HG02798 (cell line): ENCODE data around the gene RAB36.

Source experiments
- ATAC-seq: cut with Tn5 transposase; IDR thresholded peaks from one replicate; pipeline ENCODE4 v1.9.1; 2021; ENCODE audit warnings: mild to moderate bottlenecking; ENCODE audit not compliant: unreplicated experiment, poor library complexity

The RAB36 gene

DNA sequence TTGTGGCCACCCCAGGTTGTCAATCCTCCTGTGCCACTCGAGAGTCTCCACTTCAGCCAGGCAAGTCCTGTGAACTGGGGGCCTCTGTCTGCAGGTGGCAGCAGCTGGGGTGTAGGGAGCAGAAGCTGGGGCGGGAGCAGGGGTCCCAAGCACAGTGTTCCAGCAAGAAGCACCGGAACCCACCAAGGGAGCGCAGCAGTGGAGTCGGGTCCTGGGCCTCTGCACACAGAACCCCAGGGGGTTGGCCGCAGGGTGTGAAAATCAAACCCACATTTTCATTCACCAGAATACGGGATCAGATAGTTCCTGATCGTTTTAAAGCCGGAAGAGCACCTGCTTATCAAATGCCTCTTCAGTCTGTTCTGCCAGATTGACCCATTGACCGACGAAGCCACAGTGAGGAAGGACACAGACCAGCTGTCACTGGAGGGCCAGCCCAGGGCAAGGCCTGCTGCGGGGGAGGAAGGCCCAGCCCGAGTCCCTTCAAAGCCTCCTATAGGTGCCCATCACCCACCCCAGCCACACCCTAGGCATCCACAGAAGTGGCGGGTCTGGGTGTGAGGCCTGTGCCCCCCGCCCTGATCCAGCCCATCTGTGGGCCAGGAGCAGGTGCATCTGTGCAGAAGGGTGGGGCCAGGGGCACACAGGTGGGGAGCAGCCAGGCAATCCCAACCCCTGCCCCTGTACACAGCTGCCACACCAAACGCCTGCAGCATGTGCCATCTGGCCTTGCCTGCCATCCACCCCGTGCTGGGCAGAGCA, 37.6 kb upstream of the RAB36 start:
- ATAC-seq: no peak

DNA sequence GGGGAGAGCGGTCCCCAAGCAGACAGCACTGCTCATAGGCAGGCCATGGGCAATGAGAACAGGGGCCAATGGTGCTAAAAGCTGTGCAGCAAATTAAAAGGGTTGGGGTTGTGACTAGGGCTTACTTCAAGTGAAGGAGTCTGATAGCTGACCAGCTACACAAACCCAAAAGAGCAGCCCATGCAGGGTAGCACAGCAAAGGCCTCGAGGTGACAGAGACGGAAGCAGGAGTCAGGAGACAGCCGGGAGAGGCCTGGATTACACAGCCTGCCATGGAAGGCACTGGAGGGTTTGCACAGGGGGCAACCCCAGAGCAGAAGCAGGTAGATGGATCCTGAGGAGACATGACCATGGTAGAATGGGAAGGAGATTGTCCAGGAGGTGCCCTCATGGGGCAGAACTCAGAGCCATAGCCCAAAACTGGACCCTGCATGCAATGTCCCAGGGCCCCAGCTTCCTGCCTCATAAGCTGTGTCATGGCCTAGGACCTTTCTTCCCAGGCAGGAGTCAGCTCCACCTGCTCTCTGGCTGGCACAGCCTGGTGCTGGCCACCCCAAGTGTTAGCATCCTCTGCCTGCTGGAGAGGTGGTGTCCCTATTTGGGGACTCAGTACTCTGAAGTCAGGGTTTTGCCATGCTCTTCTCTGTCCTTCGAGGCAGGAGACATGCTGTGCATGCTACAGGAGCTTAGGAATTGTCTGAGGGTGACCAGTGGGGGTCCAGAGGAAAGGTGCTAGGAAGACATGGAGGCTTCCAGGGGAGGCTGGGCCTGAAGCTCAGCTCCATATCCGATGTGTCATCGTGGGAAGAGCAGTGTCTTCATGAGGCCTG, 36.8 kb upstream of the RAB36 start:
- no peak for ATAC-seq

DNA sequence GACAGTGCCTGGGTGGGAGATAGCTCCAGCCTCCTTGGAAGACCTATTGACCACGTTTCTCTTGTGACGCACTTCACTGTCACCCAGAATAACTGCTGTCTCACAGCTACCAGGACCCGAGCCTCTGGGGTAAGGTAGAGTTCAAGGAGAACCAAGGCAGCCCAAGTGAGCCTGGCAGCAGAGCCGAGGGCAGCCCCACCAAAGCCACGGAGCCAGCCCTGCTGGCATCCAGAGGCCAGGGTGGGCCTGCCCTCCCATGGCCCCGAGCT, 36.3 kb upstream of the RAB36 start:
- no peak for ATAC-seq

DNA sequence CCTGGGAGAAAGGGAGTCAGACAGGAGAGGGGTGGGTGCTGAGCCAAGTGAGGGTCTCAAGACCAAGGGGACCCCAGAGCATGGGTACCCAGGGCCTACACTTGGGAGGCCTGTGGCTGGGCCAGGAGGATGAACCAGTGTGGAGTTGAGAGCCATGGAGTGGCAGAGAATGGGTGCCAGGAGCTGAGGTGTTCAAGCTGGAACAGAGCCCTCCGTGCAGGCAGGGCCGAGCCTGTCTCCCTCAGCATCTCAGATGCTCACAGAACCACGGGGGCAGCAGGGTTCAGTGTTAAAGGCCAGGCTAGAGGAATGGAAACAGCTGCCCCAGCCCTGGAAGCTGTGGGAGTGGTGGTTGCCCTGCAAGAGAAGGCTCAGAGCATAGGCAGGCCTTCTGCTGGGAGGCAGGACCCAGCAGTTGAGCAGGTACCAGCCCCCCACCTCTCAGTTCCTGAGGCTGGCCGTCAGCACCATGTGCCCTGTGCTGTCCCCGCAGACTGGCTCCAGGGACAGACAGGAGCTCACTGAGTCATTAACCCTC, 35.8 kb upstream of the RAB36 start:
- ATAC-seq: no peak

DNA sequence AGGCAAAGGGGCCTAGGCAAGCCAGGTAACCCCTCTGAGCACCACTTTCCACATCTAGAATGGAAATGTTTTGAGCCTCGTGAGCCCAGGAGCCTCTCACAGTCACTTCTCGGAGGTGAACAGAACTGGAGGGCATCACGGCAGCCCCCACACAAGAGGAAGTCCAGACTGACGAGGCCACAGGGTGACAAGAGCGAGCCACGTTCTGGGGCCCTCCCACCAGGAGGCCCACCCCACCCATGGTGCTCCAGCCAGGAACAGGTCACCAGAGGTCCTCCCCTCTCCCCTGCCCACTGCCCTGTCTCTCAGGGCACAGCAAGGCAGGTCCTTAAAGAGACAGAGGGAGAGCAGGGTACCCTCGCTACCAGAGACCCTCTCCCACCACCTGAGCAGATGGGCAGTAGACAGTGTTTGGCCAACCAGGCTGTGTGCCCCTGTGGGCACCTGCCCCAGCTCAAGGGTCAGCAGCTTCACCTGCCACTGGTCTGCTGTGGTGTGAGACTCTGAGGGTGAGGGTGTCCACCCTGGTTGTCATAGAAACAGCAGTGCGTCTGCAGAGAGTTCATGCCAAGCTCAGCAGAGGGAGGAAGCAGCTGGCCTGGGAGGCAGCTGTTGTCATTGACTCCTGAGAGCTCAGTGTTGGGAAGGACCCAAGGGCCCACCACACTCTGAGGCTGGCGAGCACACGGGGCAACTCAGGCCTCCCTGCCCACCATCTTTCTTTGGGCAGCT, 34.9 kb upstream of the RAB36 start:
- no peak for ATAC-seq

DNA sequence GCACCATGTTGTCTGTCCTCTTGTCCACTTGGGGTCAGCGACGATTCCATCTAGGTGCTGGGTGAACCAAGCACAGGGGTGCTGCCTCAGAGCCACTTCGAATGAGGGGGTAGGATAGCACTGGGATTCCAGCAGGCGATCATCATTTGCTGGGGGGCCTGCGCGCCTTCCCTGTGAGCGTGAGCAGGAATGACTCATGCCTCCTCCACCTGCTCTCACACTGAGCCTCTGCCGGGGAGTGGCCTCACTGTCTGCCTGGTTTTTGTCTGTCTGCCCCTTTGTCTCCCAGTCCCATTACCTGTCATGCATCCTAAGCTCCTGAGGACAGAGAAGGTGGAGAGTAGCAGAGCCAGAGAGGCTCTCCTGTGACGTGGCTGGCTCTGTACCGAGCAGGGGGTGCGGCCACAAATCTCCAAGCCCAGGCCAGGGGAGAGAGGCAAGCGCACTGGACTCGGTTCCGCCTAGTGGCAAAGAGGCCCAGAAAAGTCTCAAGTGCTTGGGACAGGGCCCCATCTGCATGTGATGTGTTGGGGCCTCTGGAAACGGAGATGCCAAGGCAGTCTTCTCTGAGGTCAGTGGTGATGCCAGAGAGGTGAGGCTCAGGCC, 34.3 kb upstream of the RAB36 start:
- ATAC-seq: no peak

DNA sequence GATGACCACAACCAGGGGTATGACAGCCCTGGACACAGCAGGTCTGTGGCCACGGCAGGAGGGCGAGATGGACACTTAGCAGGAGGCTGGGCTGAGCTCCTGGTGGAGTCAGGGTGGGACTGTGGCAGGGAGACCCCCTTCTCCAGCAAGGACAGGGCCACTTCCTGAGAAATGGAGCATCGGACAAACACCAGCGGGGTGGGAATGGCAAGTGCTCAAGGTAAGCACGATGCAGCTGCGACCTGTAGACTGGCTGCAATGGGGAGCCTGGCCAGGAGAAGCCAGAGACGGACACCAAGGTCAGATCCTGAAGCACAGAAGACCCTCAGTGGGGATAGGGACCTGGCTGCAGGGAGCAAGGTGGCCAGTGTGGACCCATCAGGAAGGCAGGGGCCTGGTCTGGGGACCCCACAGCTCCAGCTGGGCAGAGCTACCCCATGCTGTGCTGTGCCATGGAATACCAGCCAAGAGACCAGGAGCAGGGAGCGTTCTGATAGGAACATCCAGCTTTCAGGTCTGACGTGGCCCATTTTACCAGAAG, 32.7 kb upstream of the RAB36 start:
- ATAC-seq: no peak

DNA sequence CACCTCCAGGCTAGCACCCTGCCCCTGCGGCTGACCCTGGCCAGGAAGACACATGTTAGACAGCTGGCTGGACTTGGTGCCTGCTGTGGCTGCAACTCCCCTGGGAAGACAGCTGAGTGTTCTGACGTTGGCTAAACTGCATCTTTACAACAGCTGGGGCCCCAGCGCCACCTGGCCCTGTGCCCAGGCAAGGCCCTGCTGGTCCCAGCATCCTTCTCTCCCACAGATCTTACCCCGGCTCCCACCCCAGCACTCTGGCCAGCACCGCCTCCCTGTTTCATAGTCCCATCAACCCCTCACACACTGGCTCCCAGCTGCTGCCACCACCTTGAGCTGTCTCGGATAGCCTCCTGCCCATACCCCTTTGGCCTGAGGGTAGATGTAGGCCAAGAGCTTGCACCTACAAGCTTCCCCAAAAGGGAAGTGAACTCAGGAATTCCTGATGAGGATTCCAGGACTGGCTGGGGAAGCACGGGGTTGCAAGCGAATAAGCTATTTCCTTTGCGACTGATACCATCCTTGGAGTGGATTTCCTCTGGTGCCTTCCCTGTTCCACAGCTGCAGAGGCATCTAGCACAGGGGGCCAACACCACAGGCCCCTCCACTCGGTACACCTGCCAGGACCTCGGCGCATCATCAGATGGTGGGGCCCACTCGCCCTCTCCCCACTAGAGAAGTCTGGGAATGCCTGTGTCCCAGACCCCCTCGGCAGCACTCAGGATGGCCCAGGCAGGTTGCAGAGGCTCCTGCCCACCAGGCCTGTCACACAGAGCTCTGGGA, 32.0 kb upstream of the RAB36 start:
- ATAC-seq: no peak

DNA sequence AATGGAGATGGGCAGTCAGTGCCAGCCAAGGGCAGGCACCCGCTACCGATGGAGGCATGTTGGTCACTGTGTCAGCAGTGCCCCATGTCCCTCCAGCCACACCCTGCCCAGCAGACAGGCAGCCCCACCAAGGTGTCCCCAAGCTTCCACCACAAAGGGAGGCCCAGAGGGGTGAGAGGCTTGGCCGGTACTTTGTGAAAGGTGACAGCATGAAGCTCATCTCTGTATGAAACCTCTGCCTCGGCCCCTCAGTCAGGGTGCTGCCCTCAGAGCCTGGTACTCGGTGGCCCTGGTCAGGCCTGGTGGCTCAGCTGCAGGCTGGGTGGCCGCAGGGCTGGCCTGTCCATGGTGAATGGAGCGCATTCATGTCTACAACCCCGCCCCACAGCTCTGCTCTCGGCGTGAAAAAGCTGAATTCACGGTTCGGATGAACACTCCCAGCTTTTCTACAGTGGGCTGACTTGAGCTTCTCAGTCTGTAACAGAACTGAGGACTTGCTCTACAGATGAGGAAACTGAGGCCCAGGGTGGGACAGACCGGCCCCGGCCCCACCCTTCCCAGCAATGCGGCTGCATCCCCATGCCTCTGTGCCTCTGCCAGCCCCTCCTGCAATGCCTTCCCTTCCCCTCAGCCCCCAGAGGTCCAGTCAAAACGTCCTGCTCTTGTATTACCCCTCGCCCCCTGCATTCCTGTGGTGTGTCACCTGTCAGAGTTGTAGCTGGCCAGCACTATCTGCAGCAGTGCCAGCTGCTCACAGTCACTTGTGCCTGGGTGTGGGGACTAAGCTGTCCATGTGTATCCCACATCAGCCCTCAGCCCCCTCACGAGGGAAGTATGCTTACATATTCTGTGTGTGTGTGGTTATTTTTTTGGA, 31.2 kb upstream of the RAB36 start:
- no peak for ATAC-seq

DNA sequence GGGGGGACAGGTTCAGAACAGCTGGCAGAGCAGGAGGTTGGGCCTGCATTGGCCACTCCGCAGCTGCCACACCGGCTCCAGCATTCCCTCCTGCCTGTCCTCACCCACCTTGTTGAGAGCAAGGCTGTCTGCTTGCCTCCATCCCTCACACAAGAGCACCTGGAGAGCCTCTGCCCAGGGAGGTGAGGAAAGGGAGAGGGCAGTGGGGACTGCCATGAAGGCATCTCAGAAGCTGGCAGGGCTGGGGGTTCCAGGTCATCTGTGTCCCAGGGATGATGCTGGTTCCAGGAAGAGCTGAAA, 30.6 kb upstream of the RAB36 start:
- no peak for ATAC-seq

DNA sequence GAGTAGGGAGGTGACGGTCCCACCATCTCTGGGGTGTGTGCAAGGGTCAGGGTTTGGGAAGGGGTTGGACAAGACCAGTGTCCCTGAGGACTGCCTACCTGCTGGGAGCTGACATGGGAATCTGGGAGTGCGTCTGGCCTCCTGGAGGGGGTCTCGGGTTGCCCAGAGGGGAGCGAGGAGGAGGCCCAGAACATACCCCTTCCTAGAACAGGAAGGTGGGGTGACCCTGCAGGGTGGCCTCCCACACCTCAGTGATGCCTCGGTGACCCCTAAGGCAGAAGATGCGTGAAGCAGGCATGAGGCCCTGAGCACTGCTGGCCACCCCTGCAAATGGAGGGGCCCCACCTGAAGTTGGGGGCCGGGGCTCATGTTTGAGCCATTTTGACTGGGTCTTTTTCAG, 29.9 kb upstream of the RAB36 start:
- no peak for ATAC-seq

DNA sequence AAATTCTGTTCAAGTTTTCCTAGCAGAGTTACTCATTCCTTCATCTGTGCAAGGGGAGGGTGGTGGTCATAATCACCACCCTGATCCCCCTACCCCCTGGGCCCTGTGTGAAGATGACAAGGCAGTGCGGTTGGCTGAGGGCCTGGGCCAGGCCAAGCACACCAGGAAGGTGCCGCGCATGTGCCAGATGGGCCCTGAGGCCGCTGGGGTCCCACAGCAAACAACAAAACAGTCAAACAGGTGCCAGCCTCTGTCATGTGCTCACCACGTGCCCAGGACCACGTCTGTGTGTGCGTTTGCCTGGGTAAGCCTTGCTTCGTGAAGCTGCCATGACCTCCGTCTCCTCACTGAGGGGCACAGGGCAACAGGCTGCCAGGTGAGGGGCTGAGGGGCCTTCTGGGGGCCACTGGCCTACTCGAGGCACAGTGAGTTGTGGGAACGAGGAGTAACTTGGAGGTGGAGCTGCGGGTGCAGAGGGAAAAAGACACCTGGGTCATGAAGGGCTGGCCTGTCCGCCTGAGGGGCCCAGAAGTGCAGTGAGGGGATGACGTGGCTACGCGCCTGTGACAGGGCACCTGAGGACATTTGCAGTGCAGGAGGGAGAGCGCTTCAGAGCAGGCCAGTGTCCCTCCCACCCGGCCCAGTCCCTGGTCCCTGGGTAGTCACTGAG, 29.3 kb upstream of the RAB36 start:
- ATAC-seq: no peak

DNA sequence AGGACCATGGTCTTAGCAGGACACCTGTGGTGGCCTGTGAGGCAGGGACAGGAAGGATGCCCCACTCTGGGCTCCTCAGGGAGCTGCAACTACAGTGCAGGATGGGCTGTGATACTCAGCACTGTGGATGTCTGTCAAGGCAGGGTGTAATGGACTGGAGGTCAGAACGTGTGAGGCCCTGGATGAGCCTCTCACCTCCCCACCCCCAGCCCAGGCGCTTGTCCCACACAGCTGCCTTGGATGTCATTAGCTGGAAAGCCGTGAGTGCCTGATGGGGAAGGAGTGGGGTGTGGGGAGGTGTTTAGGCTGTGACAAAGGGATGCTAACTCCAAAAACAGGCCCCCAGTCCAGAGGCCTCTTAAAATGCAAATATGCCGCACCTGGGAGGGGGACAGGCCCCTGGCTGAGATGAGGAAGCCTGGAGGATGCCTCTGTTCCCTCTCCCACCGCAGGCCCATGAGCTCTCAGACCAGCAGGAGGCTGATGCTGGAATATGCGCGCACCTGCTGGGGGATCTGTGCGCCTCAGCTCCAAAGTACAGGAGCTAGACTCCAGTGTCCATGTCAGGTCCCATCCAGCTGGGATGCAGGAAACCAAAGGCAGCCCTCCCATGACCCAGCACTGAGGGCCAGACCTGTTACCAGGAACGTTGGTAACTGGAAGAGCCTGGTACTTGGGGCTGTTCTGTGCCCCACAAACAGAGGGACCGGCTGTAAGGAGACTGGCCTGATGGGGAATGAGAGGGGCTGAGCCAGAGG, 28.6 kb upstream of the RAB36 start:
- ATAC-seq: no peak

DNA sequence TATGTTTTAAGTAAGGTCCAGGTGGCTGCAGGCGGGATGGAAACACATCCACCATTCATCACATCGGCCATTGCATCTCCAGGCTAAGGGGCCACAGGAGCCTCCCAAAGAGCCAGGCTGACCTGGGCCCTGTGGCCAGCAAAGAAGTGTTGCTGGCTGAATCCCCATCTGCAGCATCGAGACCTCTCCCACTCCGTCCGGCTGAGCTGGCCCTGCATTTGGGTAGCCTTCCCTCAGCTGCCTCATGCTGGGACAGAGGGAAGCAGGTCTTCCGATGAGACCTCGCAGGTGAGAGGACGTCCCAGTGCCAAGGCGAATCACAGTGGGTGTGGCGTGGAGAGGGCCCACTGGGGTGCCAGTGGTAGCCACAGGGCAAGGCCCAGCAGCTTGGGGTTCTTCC, 28.0 kb upstream of the RAB36 start:
- no peak for ATAC-seq

DNA sequence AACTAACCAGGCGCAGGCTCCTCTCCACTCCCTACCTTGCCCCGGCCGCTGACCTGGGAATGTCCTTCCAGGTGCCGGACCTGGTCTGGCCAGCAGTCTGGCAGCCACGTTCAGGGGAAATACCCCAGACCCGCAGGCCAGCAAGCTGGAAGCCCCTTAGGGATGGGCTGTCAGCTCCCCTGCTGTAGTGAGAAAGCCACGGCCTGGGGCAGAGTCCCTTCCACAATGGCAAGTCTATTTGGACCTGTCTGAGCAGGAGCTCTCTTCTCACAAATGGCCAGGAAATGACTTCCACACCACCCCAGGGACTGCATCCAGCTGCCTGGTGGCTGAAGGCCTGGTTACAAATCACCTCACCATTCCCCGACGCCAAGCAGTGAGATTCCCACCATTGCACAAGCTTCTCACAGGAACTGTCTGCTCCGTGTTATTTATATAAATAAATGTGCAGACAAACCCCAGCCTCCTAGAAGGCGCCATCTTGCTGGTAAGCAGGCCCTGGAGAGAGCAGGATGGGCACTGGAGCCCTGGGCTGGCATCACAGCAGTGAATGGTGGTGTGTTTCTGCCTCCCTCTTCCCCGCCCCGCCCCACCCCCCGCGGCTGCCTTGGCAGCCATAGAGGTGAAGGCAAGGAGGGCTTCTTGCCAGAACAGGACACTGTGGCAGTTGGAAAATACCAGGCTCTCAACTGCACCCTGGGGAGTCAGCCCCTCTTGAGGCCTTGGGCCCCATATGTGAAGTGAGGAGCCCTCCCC, 27.2 kb upstream of the RAB36 start:
- no peak for ATAC-seq

DNA sequence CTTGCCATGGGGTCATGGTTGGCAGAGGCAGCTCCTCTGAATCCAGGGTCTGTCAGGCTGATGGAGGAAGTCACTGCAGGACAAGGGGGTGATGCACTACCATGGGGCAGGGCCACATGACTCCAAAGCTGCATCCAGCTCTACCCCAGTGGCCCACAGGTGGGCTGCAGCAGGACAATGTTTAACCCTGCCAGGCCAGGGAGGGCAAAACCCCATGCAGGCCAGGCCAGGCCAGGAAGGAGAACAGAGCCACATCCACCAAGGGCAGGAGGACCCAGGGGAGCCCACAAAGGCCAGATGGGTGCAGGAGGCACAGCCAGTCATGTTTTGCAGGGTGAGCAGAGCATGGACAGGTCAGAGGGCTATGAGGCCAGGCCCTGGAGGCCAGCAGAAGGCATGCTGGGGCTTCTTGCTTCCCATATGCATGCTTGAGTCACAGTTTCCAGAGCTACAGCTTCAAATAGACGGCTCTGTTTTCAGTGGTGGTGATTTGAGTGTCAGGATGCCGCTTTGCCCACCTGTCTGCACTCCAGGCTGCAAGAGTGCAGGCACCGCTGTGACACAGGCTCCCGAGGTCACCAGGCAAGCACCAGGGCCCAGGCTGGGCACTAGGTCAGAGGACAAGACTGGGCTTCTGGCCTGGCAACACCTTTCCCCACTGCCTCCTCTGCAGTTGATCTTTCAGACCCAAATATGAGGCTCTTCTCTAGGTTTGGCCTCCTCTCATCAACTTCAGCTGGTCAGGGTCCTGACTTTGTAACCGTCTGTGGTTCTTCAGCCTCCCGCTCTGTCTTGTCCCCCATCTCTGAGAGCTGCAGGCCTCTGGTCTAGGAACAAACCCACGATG, 26.4 kb upstream of the RAB36 start:
- no peak for ATAC-seq
